ENCODE measurements around the gene RFC3. TPM values are rescaled to one million over a fixed set of nuclear protein-coding genes. Genes with fewer than 3 reads are reported as not detected.

Gene RFC3
- total RNA-seq, 4 donors from 2014 or later: 3.0 to 7.6 (median 4.0) TPM

GRCh38 chr13:33825083-33825482 lies 7.1 kb downstream of the RFC3 start:
- no peak overlapping the region for H3K4me3 ChIP-seq
- no peaks in the 10 kb centered on the region for H3K4me1 ChIP-seq
- no peak for ATAC-seq
- H3K9me3 ChIP-seq: no peaks in the 10 kb centered on the region
- WGBS, 2 donors (ENCODE audit: low coverage in 1 of 2): 78 to 90% methylated on average over 4 of the region's 4 CpGs
- TF ChIP-seq CTCF (IDR thresholded peaks at IDR 0.05) (no peak), POLR2AphosphoS5 (IDR thresholded peaks at IDR 0.05) (no peak), EP300 (IDR thresholded peaks at IDR 0.05) (no peak), POLR2A (IDR thresholded peaks at IDR 0.05) (no peak)
- H3K27me3 ChIP-seq: no peaks in the 10 kb centered on the region
- H3K27ac ChIP-seq: no peak overlapping the region
- H3K36me3 ChIP-seq: peaks cover 0 to 43% of the 10 kb centered on the region in 2 donors

GRCh38 chr13:33827139-33827538 lies 9.2 kb downstream of the RFC3 start:
- 93 to 100% methylated on average over 1 to 2 of the region's 2 CpGs for WGBS, 2 donors (ENCODE audit: low coverage in 1 of 2)
- no peak for ATAC-seq
- TF ChIP-seq CTCF (IDR thresholded peaks at IDR 0.05): no peak
- no peak for TF ChIP-seq POLR2A (IDR thresholded peaks at IDR 0.05)
- TF ChIP-seq EP300 (IDR thresholded peaks at IDR 0.05): no peak
- TF ChIP-seq POLR2AphosphoS5 (IDR thresholded peaks at IDR 0.05): no peak
- no peak overlapping the region for H3K4me3 ChIP-seq
- H3K27ac ChIP-seq: no peak overlapping the region
- H3K27me3 ChIP-seq: no peaks in the 10 kb centered on the region
- H3K9me3 ChIP-seq: no peaks in the 10 kb centered on the region
- H3K4me1 ChIP-seq: no peaks in the 10 kb centered on the region
- peaks cover 3 to 56% of the 10 kb centered on the region in 2 donors for H3K36me3 ChIP-seq

GRCh38 chr13:33828431-33829129 lies 10.6 kb downstream of the RFC3 start:
- no peak for ATAC-seq
- H3K36me3 ChIP-seq: peaks cover 3 to 69% of the 10 kb centered on the region in 2 donors

GRCh38 chr13:33832872-33833271 lies 14.9 kb downstream of the RFC3 start:
- 66% methylated on average over 4 of the region's 4 CpGs for WGBS, 2 donors (ENCODE audit: low coverage in 1 of 2)
- TF ChIP-seq POLR2AphosphoS5 (IDR thresholded peaks at IDR 0.05) (no peak), POLR2A (IDR thresholded peaks at IDR 0.05) (no peak), CTCF (IDR thresholded peaks at IDR 0.05) (no peak), EP300 (IDR thresholded peaks at IDR 0.05) (no peak)
- peaks cover 3 to 84% of the 10 kb centered on the region in 2 donors for H3K36me3 ChIP-seq
- H3K9me3 ChIP-seq: no peaks in the 10 kb centered on the region
- H3K4me3 ChIP-seq: no peak overlapping the region
- no peaks in the 10 kb centered on the region for H3K4me1 ChIP-seq
- H3K27ac ChIP-seq: no peak overlapping the region
- no peaks in the 10 kb centered on the region for H3K27me3 ChIP-seq
- peak; percentile 36 for ATAC-seq

More at GRCh38 chr13:33828431-33829129, 10.6 kb downstream of the RFC3 start:
- Histone ChIP-seq H3K4me3 (no peak overlapping the region), H3K9me3 (no peaks in the 10 kb centered on the region), H3K27ac (no peak overlapping the region), H3K27me3 (no peaks in the 10 kb centered on the region), H3K4me1 (no peaks in the 10 kb centered on the region)
- WGBS, 2 donors (ENCODE audit: low coverage in 1 of 2): 78 to 92% methylated on average over 2 to 3 of the region's 7 CpGs
- TF ChIP-seq CTCF (IDR thresholded peaks at IDR 0.05): no peak
- TF ChIP-seq POLR2AphosphoS5 (IDR thresholded peaks at IDR 0.05): no peak
- no peak for TF ChIP-seq POLR2A (IDR thresholded peaks at IDR 0.05)
- TF ChIP-seq EP300 (IDR thresholded peaks at IDR 0.05): no peak

GRCh38 chr13:33838647-33839046 lies 20.7 kb downstream of the RFC3 start:
- H3K27ac ChIP-seq: no peak overlapping the region
- peak; percentile 79 for ATAC-seq
- peaks cover 0 to 30% of the 10 kb centered on the region in 2 donors for H3K36me3 ChIP-seq
- no peaks in the 10 kb centered on the region for H3K27me3 ChIP-seq
- no peaks in the 10 kb centered on the region for H3K9me3 ChIP-seq
- TF ChIP-seq POLR2A (IDR thresholded peaks at IDR 0.05) (no peak), POLR2AphosphoS5 (IDR thresholded peaks at IDR 0.05) (peak; percentile 14), CTCF (IDR thresholded peaks at IDR 0.05) (no peak), EP300 (IDR thresholded peaks at IDR 0.05) (no peak)
- no peaks in the 10 kb centered on the region for H3K4me1 ChIP-seq
- WGBS, 2 donors (ENCODE audit: low coverage in 1 of 2): 38% methylated on average over 3 to 4 of the region's 4 CpGs
- no peak overlapping the region for H3K4me3 ChIP-seq
